HFFc6 (cell line): Measurements from ENCODE around the gene TXNRD2. TPM values are rescaled to one million over a fixed set of nuclear protein-coding genes. Genes with fewer than 3 reads are reported as not detected.

Source experiments
- DNase-seq: peaks from one replicate; pipeline ENCODE4 v3.0.0-alpha.2; 2018
- H3K27ac Mint-ChIP-seq: 2 replicates; pipeline ENCODE4 v1.8.0; 2020; ENCODE audit warnings: mild to moderate bottlenecking, mixed read lengths
- H3K27me3 Mint-ChIP-seq: 2 replicates; pipeline ENCODE4 v1.8.0; 2021; ENCODE audit warnings: mild to moderate bottlenecking, moderate library complexity, mixed read lengths; ENCODE audit not compliant: insufficient read depth
- H3K36me3 Mint-ChIP-seq: 2 replicates; pipeline ENCODE4 v1.8.0; 2021; ENCODE audit warnings: low read depth, mixed read lengths
- H3K4me1 Mint-ChIP-seq: 2 replicates; pipeline ENCODE4 v1.8.0; 2020; ENCODE audit warnings: low read depth, mixed read lengths
- H3K4me3 Mint-ChIP-seq: 2 replicates; pipeline ENCODE4 v1.8.0; 2020; ENCODE audit warnings: mild to moderate bottlenecking, moderate library complexity, mixed read lengths
- H3K9me3 Mint-ChIP-seq: 2 replicates; pipeline ENCODE4 v1.8.0; 2020; ENCODE audit warnings: mild to moderate bottlenecking, mixed read lengths
- total RNA-seq, 6 experiments: library from RNA; stranded (reverse); fragmentation: NEBNext Ultra II Directional; extraction: Animal tissue kit (Norgen Biotek cat#: 25700); gene quantifications; 2 replicates in 1 of 6; 3 replicates in 5 of 6; pipeline ENCODE4 v1.2.3, GENCODE V29; 2021
- TF ChIP-seq, protein P1 (sequence below): fragments of 200-600 bp; sonication (generic); IDR thresholded peaks from 2 replicates; pipeline ENCODE4 v1.5.0; 2021; ENCODE audit warnings: antibody characterized with exemption, mild to moderate bottlenecking

Gene TXNRD2
- total RNA-seq, 6 experiments from 2014 or later: 24.8 to 30.6 (median 28.3) TPM

DNA sequence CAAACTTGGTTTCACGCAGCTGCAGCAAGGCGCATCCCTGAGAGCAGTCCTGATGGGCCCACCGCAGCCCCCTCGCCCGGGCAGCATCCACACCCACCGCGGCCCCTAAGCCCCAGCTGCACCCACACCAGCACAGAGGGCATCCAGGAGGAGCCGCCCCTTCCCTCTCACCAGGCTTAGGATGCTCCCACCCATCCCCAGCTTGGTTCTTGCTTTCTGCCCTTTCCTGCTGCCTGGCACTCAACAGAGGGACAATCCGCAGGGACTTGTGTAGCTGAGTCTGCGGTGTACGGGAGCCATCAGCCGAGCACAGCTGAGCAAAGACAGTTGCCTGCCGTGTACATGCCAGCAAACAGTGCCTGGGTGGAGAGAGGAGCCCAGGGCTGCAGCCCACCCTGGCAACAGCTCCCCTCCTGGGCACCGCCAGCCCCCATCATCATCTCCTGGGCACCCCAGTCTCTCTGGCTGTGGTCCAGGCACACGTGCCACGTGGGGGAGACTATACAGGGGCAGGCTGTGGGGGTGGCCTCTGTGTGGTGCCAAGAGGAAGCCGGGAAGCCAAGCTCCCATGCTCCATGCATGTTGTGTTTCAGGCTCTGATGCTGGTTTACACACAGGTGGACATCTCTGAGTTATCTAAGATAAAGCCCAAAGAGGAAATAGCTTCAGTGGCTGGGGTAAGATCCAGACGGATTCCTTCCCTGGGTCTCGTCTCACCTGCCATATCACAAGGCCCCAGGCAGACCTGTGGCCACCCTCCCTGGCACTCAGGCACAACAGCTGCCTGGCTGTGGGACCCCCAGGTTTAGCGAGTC, 50.9 kb downstream of the TXNRD2 start:
- no peaks in the 10 kb centered on the region; the same call in 1 of the 2 replicates for H3K27me3 Mint-ChIP-seq
- no peaks in the 10 kb centered on the region for H3K9me3 Mint-ChIP-seq
- H3K4me1 Mint-ChIP-seq: peaks cover 52% of the 10 kb centered on the region
- TF ChIP-seq, protein P1, sequence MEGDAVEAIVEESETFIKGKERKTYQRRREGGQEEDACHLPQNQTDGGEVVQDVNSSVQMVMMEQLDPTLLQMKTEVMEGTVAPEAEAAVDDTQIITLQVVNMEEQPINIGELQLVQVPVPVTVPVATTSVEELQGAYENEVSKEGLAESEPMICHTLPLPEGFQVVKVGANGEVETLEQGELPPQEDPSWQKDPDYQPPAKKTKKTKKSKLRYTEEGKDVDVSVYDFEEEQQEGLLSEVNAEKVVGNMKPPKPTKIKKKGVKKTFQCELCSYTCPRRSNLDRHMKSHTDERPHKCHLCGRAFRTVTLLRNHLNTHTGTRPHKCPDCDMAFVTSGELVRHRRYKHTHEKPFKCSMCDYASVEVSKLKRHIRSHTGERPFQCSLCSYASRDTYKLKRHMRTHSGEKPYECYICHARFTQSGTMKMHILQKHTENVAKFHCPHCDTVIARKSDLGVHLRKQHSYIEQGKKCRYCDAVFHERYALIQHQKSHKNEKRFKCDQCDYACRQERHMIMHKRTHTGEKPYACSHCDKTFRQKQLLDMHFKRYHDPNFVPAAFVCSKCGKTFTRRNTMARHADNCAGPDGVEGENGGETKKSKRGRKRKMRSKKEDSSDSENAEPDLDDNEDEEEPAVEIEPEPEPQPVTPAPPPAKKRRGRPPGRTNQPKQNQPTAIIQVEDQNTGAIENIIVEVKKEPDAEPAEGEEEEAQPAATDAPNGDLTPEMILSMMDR: no peak
- peaks cover 11% of the 10 kb centered on the region; the same call in 1 of the 2 replicates for H3K36me3 Mint-ChIP-seq
- no peak overlapping the region for H3K4me3 Mint-ChIP-seq
- DNase-seq: no peak
- H3K27ac Mint-ChIP-seq: peak overlapping the region; percentile 77

DNA sequence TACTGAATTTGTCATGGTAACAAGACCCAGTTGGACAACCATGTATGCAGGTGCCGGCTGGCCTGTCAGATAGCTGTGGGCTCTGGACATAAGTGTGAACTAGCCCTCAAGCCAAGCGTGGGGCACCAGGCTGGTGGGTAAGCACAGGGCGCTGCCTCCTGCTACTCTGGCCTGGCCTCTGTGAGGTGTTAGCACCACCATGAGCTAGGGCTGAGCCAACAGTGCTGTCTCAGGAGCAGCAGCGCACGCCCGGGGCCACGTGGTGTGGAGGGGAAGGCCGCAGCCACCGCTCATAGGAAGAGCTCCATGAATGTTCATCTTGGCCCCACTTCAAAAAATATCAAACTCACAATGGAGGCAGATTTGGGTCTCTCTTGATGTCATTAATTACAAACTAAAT, 51.7 kb downstream of the TXNRD2 start:
- no peaks in the 10 kb centered on the region for H3K9me3 Mint-ChIP-seq
- no peak for DNase-seq
- no peak overlapping the region for H3K4me3 Mint-ChIP-seq
- H3K27me3 Mint-ChIP-seq: no peaks in the 10 kb centered on the region; the same call in 1 of the 2 replicates
- peaks cover 56% of the 10 kb centered on the region for H3K4me1 Mint-ChIP-seq
- peaks cover 13% of the 10 kb centered on the region; the same call in 1 of the 2 replicates for H3K36me3 Mint-ChIP-seq
- TF ChIP-seq, protein P1: no peak
- no peak overlapping the region for H3K27ac Mint-ChIP-seq

DNA sequence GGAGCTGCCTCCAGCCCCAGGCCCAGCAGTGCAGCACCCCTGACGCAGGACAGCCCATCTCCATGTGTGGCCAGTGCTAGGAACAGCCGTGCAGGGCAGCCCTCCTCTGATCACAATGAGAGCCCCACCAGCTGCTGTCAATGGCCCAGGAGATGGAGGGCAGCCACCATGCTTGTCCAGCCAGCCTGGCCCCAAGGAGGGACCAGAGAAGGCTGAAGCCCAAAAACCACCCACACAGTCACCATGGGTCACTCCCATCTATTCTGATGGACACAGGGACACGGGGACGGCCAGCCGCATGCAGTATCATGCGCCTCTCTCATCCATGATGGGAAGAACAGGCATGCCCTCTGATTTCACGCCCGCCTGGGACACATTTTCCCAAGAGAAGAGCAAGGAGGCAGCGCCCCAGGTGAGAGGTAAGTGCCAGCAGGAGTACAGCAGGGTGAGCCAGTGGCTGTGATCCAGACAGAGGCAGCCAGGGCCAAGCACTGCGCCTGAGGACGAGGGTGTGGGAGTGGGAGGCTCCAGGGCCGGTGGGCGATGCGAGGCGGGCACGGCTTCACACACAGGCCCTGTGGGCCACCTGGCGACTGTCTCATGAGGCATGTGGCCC, 53.4 kb downstream of the TXNRD2 start:
- H3K27me3 Mint-ChIP-seq: no peaks in the 10 kb centered on the region; the same call in 1 of the 2 replicates
- DNase-seq: no peak
- no peak overlapping the region for H3K27ac Mint-ChIP-seq
- peaks cover 56% of the 10 kb centered on the region for H3K4me1 Mint-ChIP-seq
- H3K36me3 Mint-ChIP-seq: peaks cover 13% of the 10 kb centered on the region; the same call in 1 of the 2 replicates
- H3K4me3 Mint-ChIP-seq: no peak overlapping the region
- TF ChIP-seq, protein P1: no peak
- no peaks in the 10 kb centered on the region for H3K9me3 Mint-ChIP-seq

DNA sequence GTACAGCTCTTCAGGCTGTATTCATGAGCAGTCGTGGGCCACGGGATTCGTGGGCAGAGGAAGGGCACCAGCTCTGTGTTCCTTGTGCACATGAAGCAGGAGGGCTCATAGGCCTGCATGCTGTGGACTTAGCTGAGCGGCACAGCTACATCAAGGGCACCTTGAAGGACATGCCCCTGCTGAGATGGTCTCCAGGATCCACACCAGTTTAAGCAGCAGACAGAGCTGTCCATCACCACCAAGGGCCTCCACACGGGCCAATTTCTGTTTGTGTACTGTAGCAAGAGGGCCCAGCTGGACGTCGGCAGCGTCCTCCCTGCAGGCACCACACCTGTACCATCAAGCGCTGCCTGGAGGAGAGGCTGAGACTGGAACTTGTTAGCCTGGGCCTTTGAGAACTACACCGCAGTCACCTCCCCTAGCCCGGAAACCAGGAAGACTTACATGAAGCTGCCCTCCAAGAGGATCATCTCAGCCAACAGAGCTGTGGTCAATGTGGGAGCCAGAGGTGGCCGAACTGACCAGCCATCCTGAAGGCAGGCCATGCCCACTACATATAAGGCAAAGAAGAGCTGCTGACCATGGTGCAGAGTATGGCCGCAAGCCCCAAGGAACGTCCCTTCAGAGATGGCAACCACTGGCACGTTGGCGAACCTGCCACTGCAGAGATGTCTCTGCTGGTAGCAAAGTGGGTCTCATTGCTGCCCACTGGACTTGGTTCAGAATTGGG, 54.2 kb downstream of the TXNRD2 start:
- H3K4me3 Mint-ChIP-seq: no peak overlapping the region
- no peak for DNase-seq
- peak overlapping the region; percentile 76 for H3K27ac Mint-ChIP-seq
- H3K4me1 Mint-ChIP-seq: peaks cover 51% of the 10 kb centered on the region
- peaks cover 13% of the 10 kb centered on the region; the same call in 1 of the 2 replicates for H3K36me3 Mint-ChIP-seq
- H3K27me3 Mint-ChIP-seq: no peaks in the 10 kb centered on the region; the same call in none of the 2 replicates
- H3K9me3 Mint-ChIP-seq: no peaks in the 10 kb centered on the region
- TF ChIP-seq, protein P1: no peak

DNA sequence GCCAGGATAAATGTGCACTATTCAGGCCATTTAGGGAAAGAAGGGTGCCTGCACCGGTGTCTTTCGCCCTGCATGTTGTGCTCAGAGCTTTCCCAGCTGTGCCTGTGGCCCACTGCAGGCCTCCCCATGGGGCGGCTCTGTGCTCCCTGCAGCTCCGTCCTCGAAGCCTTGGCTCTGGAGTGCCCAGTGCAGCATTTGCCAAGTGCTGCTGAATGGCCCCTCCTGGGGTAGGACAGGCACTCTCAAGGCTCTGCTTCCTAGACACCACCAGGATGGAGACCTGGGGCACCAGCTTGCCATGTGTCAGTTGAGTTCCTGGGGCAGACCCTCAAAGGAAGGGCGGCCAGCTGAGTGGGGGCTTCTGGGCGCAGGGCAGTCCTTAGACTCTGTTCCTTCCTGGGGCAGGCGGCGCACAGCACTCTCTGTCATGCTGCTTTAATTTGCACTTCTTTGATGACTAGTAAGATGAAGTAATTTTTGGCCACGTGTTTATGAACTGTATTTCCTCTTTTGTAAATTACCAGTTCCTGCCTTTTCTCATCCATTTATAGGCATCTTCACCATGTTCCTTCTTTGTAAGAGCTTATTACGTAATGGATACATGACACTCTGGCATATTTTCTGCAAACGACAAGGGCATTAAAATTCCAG, 54.9 kb downstream of the TXNRD2 start:
- H3K9me3 Mint-ChIP-seq: no peaks in the 10 kb centered on the region
- DNase-seq: peak; percentile 63
- TF ChIP-seq, protein P1: no peak

More for the DNA sequence above, 54.9 kb downstream of the TXNRD2 start:
- H3K27me3 Mint-ChIP-seq: no peaks in the 10 kb centered on the region; the same call in none of the 2 replicates
- H3K4me1 Mint-ChIP-seq: peaks cover 51% of the 10 kb centered on the region
- H3K36me3 Mint-ChIP-seq: peaks cover 13% of the 10 kb centered on the region; the same call in 1 of the 2 replicates
- no peak overlapping the region; the same call in 1 of the 2 replicates for H3K4me3 Mint-ChIP-seq
- H3K27ac Mint-ChIP-seq: peak overlapping the region; percentile 76
